ENCODE results near the gene OR10H5.

GRCh38 chr19:15850385-15850784 lies 62.9 kb downstream of the OR10H5 start:
- TF ChIP-seq SP1 (IDR thresholded peaks at IDR 0.05): no peak
- no peak for TF ChIP-seq BHLHE40 (IDR thresholded peaks at IDR 0.05; ENCODE audit: borderline replicate concordance)
- no peak for TF ChIP-seq FOXM1 (IDR thresholded peaks at IDR 0.05; ENCODE audit: borderline replicate concordance)

All from HEK293T (cell line).